H1 (cell line): ENCODE results near the gene BLNK. TPM values are rescaled to one million over a fixed set of nuclear protein-coding genes. Genes with fewer than 3 reads are reported as not detected.

Source experiments
- CTCF ChIA-PET: fragments of 300-600 bp; sonication (Branson Sonifier 250); formaldehyde crosslinking; loops from one replicate; lab custom pipeline; 2021; ENCODE audit not compliant: partially characterized antibody; lab: Charles Lee
- POLR2A ChIA-PET: fragments of 300-600 bp; sonication (Branson Sonifier 250); formaldehyde crosslinking; loops from one replicate; lab custom pipeline; 2021; ENCODE audit warnings: inconsistent platforms; ENCODE audit not compliant: partially characterized antibody; lab: Charles Lee
- DNase-seq, 2 experiments: peaks; one replicate each; pipeline versions ENCODE4 v3.0.0 to v3.0.0-alpha.2; 2010 to 2022; ENCODE audit warnings: low spot score in 2 of 2, low read depth in 1 of 2, mixed read lengths in 1 of 2
- FAIRE-seq: peaks from 2 replicates; lab custom pipeline; 2011; peaks lifted over from hg19 to GRCh38; lab: Jason Lieb, UNC
- H2AFZ ChIP-seq: 2 replicates; pipeline ENCODE4 v1.8.1; 2012; ENCODE audit warnings: low read length, inconsistent platforms
- H2AK5ac ChIP-seq: 2 replicates; pipeline ENCODE4 v1.6.1; 2013; ENCODE audit warnings: low read depth, low read length
- H2BK120ac ChIP-seq: replicated peaks from 2 replicates; pipeline ENCODE3; 2013; ENCODE audit warnings: low read depth, low read length, inconsistent platforms
- H2BK12ac ChIP-seq: 2 replicates; pipeline ENCODE4 v1.6.1; 2013; ENCODE audit warnings: low read depth, low read length
- H2BK15ac ChIP-seq: 2 replicates; pipeline ENCODE4 v1.6.1; 2013; ENCODE audit warnings: low read length
- H2BK20ac ChIP-seq: 2 replicates; pipeline ENCODE4 v1.6.1; 2013; ENCODE audit warnings: low read length
- H2BK5ac ChIP-seq: 2 replicates; pipeline ENCODE4 v1.6.1; 2013; ENCODE audit warnings: low read depth, low read length
- H3K14ac ChIP-seq: 2 replicates; pipeline ENCODE4 v1.6.1; 2013; ENCODE audit warnings: inconsistent platforms; ENCODE audit not compliant: insufficient read length
- H3K18ac ChIP-seq: 2 replicates; pipeline ENCODE4 v1.6.1; 2013; ENCODE audit warnings: low read length; ENCODE audit errors: extremely low read depth
- H3K23ac ChIP-seq: 2 replicates; pipeline ENCODE4 v1.6.1; 2013; ENCODE audit warnings: inconsistent platforms; ENCODE audit not compliant: insufficient read length
- H3K23me2 ChIP-seq: 2 replicates; pipeline ENCODE4 v1.6.1; 2013; ENCODE audit warnings: low read depth, low read length
- H3K27ac ChIP-seq: 2 replicates; pipeline ENCODE4 v1.6.1; 2011; ENCODE audit warnings: low read depth, low read length, inconsistent platforms
- H3K27me3 ChIP-seq, 4 experiments: replicated peaks in 1 of 4; 1 replicate in 1 of 4; 2 replicates in 3 of 4; pipeline versions ENCODE4 v1.6.1 to v1.8.1; 2011 to 2013; ENCODE audit warnings: low read length in 3 of 4, mild to moderate bottlenecking in 3 of 4, inconsistent platforms in 2 of 4, mixed read lengths in 2 of 4, moderate library complexity in 1 of 4; ENCODE audit not compliant: control insufficient read depth in 3 of 4, insufficient read depth in 3 of 4; ENCODE audit errors: extremely low read depth in 1 of 4
- H3K36me3 ChIP-seq, 4 experiments: 2 replicates each; pipeline versions ENCODE4 v1.6.1 to v1.8.1; 2011 to 2013; ENCODE audit warnings: mild to moderate bottlenecking in 4 of 4, low read length in 3 of 4, moderate library complexity in 2 of 4, control low read depth in 1 of 4, inconsistent platforms in 1 of 4; ENCODE audit not compliant: insufficient read depth in 4 of 4, control insufficient read depth in 2 of 4
- H3K4ac ChIP-seq: replicated peaks from 2 replicates; pipeline ENCODE3; 2013; ENCODE audit warnings: low read length, low read depth, mixed read lengths, inconsistent platforms; ENCODE audit not compliant: insufficient read length
- H3K4me1 ChIP-seq, 4 experiments: replicated peaks in 1 of 4; 1 replicate in 1 of 4; 2 replicates in 3 of 4; pipeline versions ENCODE4 v1.6.1 to v1.8.1; 2011 to 2013; ENCODE audit warnings: low read length in 3 of 4, inconsistent platforms in 2 of 4, mixed read lengths in 1 of 4; ENCODE audit not compliant: insufficient read depth in 4 of 4, control insufficient read depth in 3 of 4
- H3K4me2 ChIP-seq, 2 experiments: 2 replicates each; pipeline versions ENCODE4 v1.6.1 to v1.8.1; 2011 to 2013; ENCODE audit warnings: low read depth in 2 of 2, low read length in 2 of 2, control low read depth in 1 of 2, inconsistent platforms in 1 of 2, mild to moderate bottlenecking in 1 of 2; ENCODE audit not compliant: insufficient read depth in 1 of 2
- H3K4me3 ChIP-seq, 4 experiments: fragments of 200-600, 300-600 bp in 1 of 4; sonication (generic), shearing (Covaris generic), sonication (Bioruptor Twin) in 1 of 4; 2 replicates each; pipeline versions ENCODE4 v1.5.1 to v1.8.1; 2011 to 2016; ENCODE audit warnings: low read length in 4 of 4, low read depth in 3 of 4, control low read depth in 2 of 4, inconsistent platforms in 2 of 4, mild to moderate bottlenecking in 2 of 4, mixed read lengths in 1 of 4, moderate library complexity in 1 of 4; ENCODE audit not compliant: insufficient read depth in 2 of 4; ENCODE audit errors: extremely low read depth in 1 of 4
- H3K56ac ChIP-seq: replicated peaks from 2 replicates; pipeline ENCODE3; 2013; ENCODE audit warnings: low read depth, mild to moderate bottlenecking, mixed read lengths, low read length, inconsistent platforms; ENCODE audit not compliant: insufficient read length
- H3K79me1 ChIP-seq: 2 replicates; pipeline ENCODE4 v1.6.1; 2013; ENCODE audit warnings: low read depth, low read length, control low read depth
- H3K79me2 ChIP-seq, 2 experiments: 2 replicates each; pipeline versions ENCODE4 v1.6.1 to v1.8.1; 2012 to 2013; ENCODE audit warnings: low read length in 2 of 2, mild to moderate bottlenecking in 2 of 2, inconsistent platforms in 1 of 2; ENCODE audit not compliant: insufficient read depth in 2 of 2, control insufficient read depth in 1 of 2
- H3K9ac ChIP-seq, 4 experiments: replicated peaks in 1 of 4; 1 replicate in 1 of 4; 2 replicates in 3 of 4; pipeline versions ENCODE4 v1.6.1 to v1.8.1; 2011 to 2013; ENCODE audit warnings: low read depth in 3 of 4, low read length in 3 of 4, control low read depth in 2 of 4, mild to moderate bottlenecking in 2 of 4, moderate library complexity in 2 of 4, inconsistent platforms in 1 of 4; ENCODE audit errors: extremely low read depth in 1 of 4
- H3K9me3 ChIP-seq, 2 experiments: 2 replicates each; pipeline versions ENCODE4 v1.6.1 to v1.8.1; 2012 to 2013; ENCODE audit warnings: mild to moderate bottlenecking in 2 of 2, moderate library complexity in 2 of 2, control low read depth in 1 of 2, inconsistent platforms in 1 of 2, low read depth in 1 of 2, low read length in 1 of 2, mixed read lengths in 1 of 2; ENCODE audit not compliant: insufficient read depth in 2 of 2
- H4K20me1 ChIP-seq, 2 experiments: replicated peaks in 1 of 2; 2 replicates each; pipeline versions ENCODE3 to v1.8.1; 2011 to 2013; ENCODE audit warnings: inconsistent platforms in 2 of 2, low read length in 2 of 2, mild to moderate bottlenecking in 1 of 2; ENCODE audit not compliant: insufficient read depth in 2 of 2, control insufficient read depth in 1 of 2
- H4K5ac ChIP-seq: 2 replicates; pipeline ENCODE4 v1.6.1; 2013; ENCODE audit warnings: low read length, low read depth, mixed read lengths, inconsistent platforms; ENCODE audit not compliant: insufficient read length
- H4K8ac ChIP-seq: 2 replicates; pipeline ENCODE4 v1.8.0; 2013; ENCODE audit warnings: mild to moderate bottlenecking, moderate library complexity, low read length, inconsistent platforms; ENCODE audit not compliant: insufficient read depth; ENCODE audit errors: extremely low read depth
- H4K91ac ChIP-seq: replicated peaks from 2 replicates; pipeline ENCODE3; 2013; ENCODE audit warnings: low read length, mixed read lengths, inconsistent platforms; ENCODE audit not compliant: insufficient read length
- ATF2 ChIP-seq: IDR thresholded peaks from 2 replicates; pipeline ENCODE4 v1.6.1; 2012; ENCODE audit warnings: low read length, inconsistent platforms
- CHD1 ChIP-seq: IDR thresholded peaks from 2 replicates; pipeline ENCODE4 v1.6.1; 2012; ENCODE audit warnings: low read depth, low read length, improper control_type of control experiment
- EP300 ChIP-seq, 2 experiments: IDR thresholded peaks; 1 replicate in 1 of 2; 2 replicates in 1 of 2; pipeline ENCODE4 v1.6.1; 2011 to 2012; ENCODE audit warnings: low read depth in 2 of 2, low read length in 2 of 2, mild to moderate bottlenecking in 2 of 2, borderline replicate concordance in 1 of 2, inconsistent platforms in 1 of 2, moderate library complexity in 1 of 2
- NANOG ChIP-seq: IDR thresholded peaks from 2 replicates; pipeline ENCODE4 v1.6.1; 2011; ENCODE audit warnings: low read length, low read depth, mild to moderate bottlenecking, inconsistent platforms; ENCODE audit not compliant: insufficient read depth, poor library complexity, severe bottlenecking
- POU5F1 ChIP-seq: IDR thresholded peaks from 2 replicates; pipeline ENCODE4 v1.6.1; 2011; ENCODE audit warnings: low read depth, mild to moderate bottlenecking, low read length, moderate library complexity
- RAD21 ChIP-seq, 2 experiments: IDR thresholded peaks in 1 of 2; conservative IDR thresholded peaks in 1 of 2; 2 replicates each; pipeline ENCODE4 v1.6.1; 2011; ENCODE audit warnings: low read depth in 2 of 2, low read length in 2 of 2, improper control_type of control experiment in 1 of 2, inconsistent platforms in 1 of 2, mild to moderate bottlenecking in 1 of 2, moderate library complexity in 1 of 2
- RNF2 ChIP-seq: fragments of 200-900, 300-1000 bp; sonication (generic); IDR thresholded peaks from 2 replicates; pipeline ENCODE4 v1.7.1; 2016; ENCODE audit warnings: borderline replicate concordance, low read depth, mild to moderate bottlenecking, antibody characterized with exemption, low read length; ENCODE audit not compliant: poor library complexity, severe bottlenecking; ENCODE audit errors: missing control alignments
- RXRA ChIP-seq: IDR thresholded peaks from 2 replicates; pipeline ENCODE4 v1.6.1; 2011; ENCODE audit warnings: low read depth, mild to moderate bottlenecking, low read length, moderate library complexity; ENCODE audit not compliant: insufficient read depth
- SIN3A ChIP-seq, 2 experiments: IDR thresholded peaks in 1 of 2; conservative IDR thresholded peaks in 1 of 2; 2 replicates each; pipeline ENCODE4 v1.6.1; 2011 to 2012; ENCODE audit warnings: low read length in 2 of 2, improper control_type of control experiment in 1 of 2, low read depth in 1 of 2, mild to moderate bottlenecking in 1 of 2
- SIX5 ChIP-seq: IDR thresholded peaks from 2 replicates; pipeline ENCODE4 v1.6.1; 2011; ENCODE audit warnings: mild to moderate bottlenecking, low read depth, low read length
- SP1 ChIP-seq: IDR thresholded peaks from 2 replicates; pipeline ENCODE4 v1.6.1; 2011; ENCODE audit warnings: low read depth, low read length
- WGBS, 2 experiments: shearing (Covaris generic) in 1 of 2; methylation state at CpG; one replicate each; pipeline versions ENCODE4 v1.1.6 to v1.1.7; 2013 to 2015; ENCODE audit warnings: low lambda C conversion rate in 2 of 2, mixed read lengths in 2 of 2, inconsistent platforms in 1 of 2, low coverage in 1 of 2, missing lambda C conversion rate in 1 of 2; ENCODE audit not compliant: insufficient replicate concordance in 2 of 2, insufficient coverage in 1 of 2, insufficient read length in 1 of 2; ENCODE audit errors: extremely low coverage in 1 of 2, missing lambda C conversion rate in 1 of 2; 5-methylcytosine and 5-hydroxymethylcytosine counted together
- polyA plus RNA-seq, 7 experiments: library from polyadenylated mRNA; depleted of rRNA in 3 of 7; stranded (reverse) in 5 of 7; unstranded in 2 of 7; fragments of >200 nt in 5 of 7; fragments of 200-250 nt in 2 of 7; gene quantifications; 1 replicate in 5 of 7; 2 replicates in 1 of 7; 4 replicates in 1 of 7; pipeline versions ENCODE4 v1.2.1 to v1.2.3, GENCODE V29; 2011 to 2013; ENCODE audit warnings: missing spikeins in 2 of 7, mixed read lengths in 2 of 7
- total RNA-seq: library from RNA; stranded (reverse); fragmentation: NEBNext Ultra II Directional; extraction: Animal tissue kit (Norgen Biotek cat#: 25700); gene quantifications from 2 replicates; pipeline ENCODE4 v1.2.1, GENCODE V29; 2021

Gene BLNK
- total and polyA plus RNA-seq, 2 of the 8 experiments (the other 6 are each of a cell fraction or from before 2014, with no cell fraction given), result not detected

DNA sequence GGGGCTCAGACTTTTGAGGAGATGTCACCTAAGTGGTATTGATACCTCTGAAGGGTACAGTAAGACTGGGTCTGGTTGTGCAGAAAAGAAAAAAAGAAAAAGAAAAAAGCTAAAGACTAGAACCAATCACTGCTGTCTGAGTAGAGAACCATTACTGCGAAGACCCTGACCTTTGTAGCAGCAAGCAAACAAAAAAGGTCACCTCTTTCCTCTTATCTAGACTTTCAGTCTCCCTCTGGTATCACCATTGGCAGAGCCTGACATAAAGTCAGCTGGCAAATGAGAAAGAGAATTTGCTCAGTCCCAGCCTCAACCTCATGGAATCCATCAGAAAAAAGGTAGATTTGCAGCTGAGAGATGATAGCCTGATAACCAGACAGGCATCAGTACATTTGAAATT, 30.2 kb upstream of the BLNK start:
- FAIRE-seq, result no peak
- POLR2A ChIA-PET, result no interaction called here
- TF ChIP-seq RAD21 (IDR thresholded peaks at IDR 0.05 in 1 of 2, conservative IDR thresholded peaks at IDR 0.05 in 1 of 2; ENCODE audit: low read depth in 2 of 2, low read length in 2 of 2) (no peak), EP300 (IDR thresholded peaks at IDR 0.05; ENCODE audit: borderline replicate concordance in 1 of 2, low read depth in 2 of 2, low read length in 2 of 2) (no peak), POU5F1 (no peak), SP1 (no peak), RNF2 (no peak), NANOG (no peak), RXRA (no peak), CHD1 (no peak), SIX5 (no peak), ATF2 (no peak), SIN3A (conservative IDR thresholded peaks at IDR 0.05 in 1 of 2, IDR thresholded peaks at IDR 0.05 in 1 of 2; ENCODE audit: low read depth in 1 of 2, low read length in 2 of 2) (no peak)

More for the DNA sequence above, 30.2 kb upstream of the BLNK start:
- Histone ChIP-seq H2BK20ac (no peak overlapping the region; the same call in 1 of the 2 replicates), H3K79me1 (no peaks in the 10 kb centered on the region), H2BK15ac (no peak overlapping the region), H2AFZ (peak overlapping the region; percentile 60; the same call in 1 of the 2 replicates), H3K36me3 (no peaks in the 10 kb centered on the region), H2BK120ac (no peak overlapping the region), H2BK5ac (no peak overlapping the region), H3K9me3 (no peaks in the 10 kb centered on the region), H3K4me3 (no peak overlapping the region), H3K79me2 (no peaks in the 10 kb centered on the region), H3K4me2 (no peak overlapping the region), H3K23me2 (no peaks in the 10 kb centered on the region), H3K14ac (no peak overlapping the region), H3K27me3 (no peaks in the 10 kb centered on the region; a peak in 2 of 7 replicates), H4K8ac (no peak overlapping the region), H3K9ac (no peak overlapping the region), H3K56ac (no peak overlapping the region), H4K5ac (no peak overlapping the region), H3K18ac (no peak overlapping the region), H3K27ac (no peak overlapping the region), H2AK5ac (no peak overlapping the region), H3K4me1 (no peaks in the 10 kb centered on the region), H4K91ac (no peak overlapping the region), H3K23ac (no peak overlapping the region), H2BK12ac (no peak overlapping the region), H3K4ac (no peak overlapping the region), H4K20me1 (no peaks in the 10 kb centered on the region)
- CTCF ChIA-PET, result interaction anchor here (0.9 to 5.2 kb wide), 8 partner anchors 9 to 289 kb away, joined by 3 to 33 read pairs (median 4); no protein-coding TSS in a partner anchor
- DNase-seq, result no peak
- WGBS, 2 experiments, result 77% methylated on average over 1 of the region's 1 CpG; no CpG with 5 or more reads in 1 of the 2 experiments
